Globus pallidus (tissue), 1 donor: ENCODE measurements around the gene ID3.

ENCODE experiments used
- DNase-seq: peaks from one replicate; pipeline ENCODE4 v3.0.0-alpha.2; 2015; ENCODE audit warnings: low spot score

Gene ID3

GRCh38 chr1:23526329-23527041 is 32.8 kb downstream of the ID3 start:
- DNase-seq = no peak

- DNase-seq = no peak
Observed at GRCh38 chr1:23525558-23526250, 33.6 kb downstream of the ID3 start.

GRCh38 chr1:23524716-23525401 is 34.4 kb downstream of the ID3 start:
- no peak for DNase-seq

GRCh38 chr1:23524163-23524562 is 35.1 kb downstream of the ID3 start:
- no peak for DNase-seq

GRCh38 chr1:23522244-23522982 is 36.9 kb downstream of the ID3 start:
- DNase-seq = no peak

GRCh38 chr1:23521588-23521987 is 37.7 kb downstream of the ID3 start:
- no peak for DNase-seq

- no peak for DNase-seq
Observed at GRCh38 chr1:23517581-23517980, 41.7 kb downstream of the ID3 start.

- DNase-seq = no peak
Observed at GRCh38 chr1:23515905-23516304, 43.4 kb downstream of the ID3 start.

GRCh38 chr1:23514111-23514679 is 45.1 kb downstream of the ID3 start:
- no peak for DNase-seq

GRCh38 chr1:23509896-23510295 is 49.4 kb downstream of the ID3 start:
- DNase-seq = no peak
